Transverse colon (tissue), 4 donors: ENCODE data around the gene NAPG. TPM values are rescaled to one million over a fixed set of nuclear protein-coding genes. Genes with fewer than 3 reads are reported as not detected.
A peak's percentile ranks its signal among the peaks of the same experiment; 100 is the strongest.

Experiments
- DNase-seq: peaks from one replicate; pipeline ENCODE4 v3.0.0-alpha.2; 2019
- H3K27ac ChIP-seq, 4 donors: fragments of 200-600 bp; sonication (generic); 2 replicates each; pipeline ENCODE4 v1.5.1; 2016 to 2018; ENCODE audit warnings: inconsistent platforms in 4 of 4
- H3K27me3 ChIP-seq: fragments of 200-600 bp; sonication (generic); 2 replicates; pipeline ENCODE4 v1.5.1; 2017; ENCODE audit warnings: inconsistent platforms
- H3K36me3 ChIP-seq, 4 donors: fragments of 200-600 bp; sonication (generic); 2 replicates each; pipeline ENCODE4 v1.5.1; 2017 to 2019; ENCODE audit warnings: inconsistent platforms in 4 of 4
- H3K4me1 ChIP-seq, 4 donors: fragments of 200-600 bp; sonication (generic); 2 replicates each; pipeline ENCODE4 v1.5.1; 2017 to 2020; ENCODE audit warnings: inconsistent platforms in 4 of 4
- H3K4me3 ChIP-seq, 4 donors: fragments of 200-600 bp; sonication (generic); 1 replicate in 1 of 4; 2 replicates in 3 of 4; pipeline versions ENCODE4 v1.5.1 to v1.6.1; 2017 to 2019; ENCODE audit warnings: inconsistent platforms in 4 of 4
- H3K9me3 ChIP-seq, 2 donors: fragments of 200-600 bp; sonication (generic); 2 replicates each; pipeline ENCODE4 v1.5.1; 2017 to 2019; ENCODE audit warnings: inconsistent platforms in 2 of 2
- CTCF ChIP-seq, 5 experiments: fragments of 200-600 bp in 3 of 5; fragments of 450-650 bp in 2 of 5; sonication (generic) in 3 of 5; IDR thresholded peaks; 1 replicate in 2 of 5; 2 replicates in 3 of 5; pipeline ENCODE4 v1.5.1; 2016 to 2017; ENCODE audit warnings: antibody characterized with exemption in 5 of 5, inconsistent platforms in 3 of 5, mild to moderate bottlenecking in 2 of 5, moderate library complexity in 1 of 5
- EP300 ChIP-seq: sonication (generic); formaldehyde crosslinking; IDR thresholded peaks from one replicate; pipeline ENCODE4 v1.6.1; 2017; ENCODE audit warnings: antibody characterized with exemption, low read depth
- POLR2A ChIP-seq: fragments of 450-650 bp; IDR thresholded peaks from one replicate; pipeline ENCODE4 v1.6.1; 2016; ENCODE audit warnings: antibody characterized with exemption, mild to moderate bottlenecking, moderate library complexity
- POLR2AphosphoS5 ChIP-seq, 3 donors: sonication (generic); formaldehyde crosslinking; IDR thresholded peaks; one replicate each; pipeline ENCODE4 v1.6.1; 2016; ENCODE audit warnings: antibody characterized with exemption in 3 of 3
- WGBS, 2 donors: methylation state at CpG; one replicate each; pipeline ENCODE4 v1.1.5; 2018; ENCODE audit warnings: low coverage in 1 of 2; 5-methylcytosine and 5-hydroxymethylcytosine counted together
- in situ Hi-C, 4 donors: fragments of 200-750 bp; cut with MboI; loops; one replicate each; pipeline versions ENCODE4 v1.15.0 to v1.15.1; 2017; ENCODE audit warnings: low sequenced_read_pairs in 3 of 4, low pct_ligation_motif_present in 1 of 4, low pct_unique_long_range_greater_than_20kb in 1 of 4
- intact Hi-C: fragments of 100-400 bp; cut with DNase I; formaldehyde crosslinking; loops from one replicate; pipeline ENCODE4 v1.15.1; 2023; ENCODE audit warnings: low total_unique reads
- total RNA-seq, 4 donors: library from RNA; depleted of rRNA; stranded (reverse); fragments of >200 nt; gene quantifications; one replicate each; pipeline ENCODE4 v1.1.0, GENCODE V29; 2016

NAPG gene
- total RNA-seq, 4 donors from 2014 or later = 28.9 to 47.5 (median 41.1) TPM

GRCh38 chr18:10524507-10525370 lies 1.1 kb upstream of the NAPG start:
- Histone ChIP-seq H3K4me1 (peaks cover 0 to 29% (median 20%) of the 10 kb centered on the region in 4 donors), H3K4me3 (peak overlapping the region in 2 of 4 donors; percentile 89 to 91), H3K27me3 (no peaks in the 10 kb centered on the region), H3K27ac (peak overlapping the region; percentile 94 to 97 (median 96)), H3K36me3 (no peaks in the 10 kb centered on the region), H3K9me3 (no peaks in the 10 kb centered on the region)
- no peak for TF ChIP-seq POLR2AphosphoS5 (IDR thresholded peaks at IDR 0.05)
- TF ChIP-seq CTCF (IDR thresholded peaks at IDR 0.05) = no peak
- in situ Hi-C loops = loop anchor here in 2 of 4 donors (5.0 to 25.0 kb wide), 2 partner anchors 112 to 552 kb away; no protein-coding TSS in a partner anchor
- no peak for DNase-seq
- WGBS, 2 donors = 48 to 50% methylated on average over 11 of the region's 11 CpGs
- intact Hi-C loops = loop anchor here (5.0 kb wide), 1 partner anchor 552 kb away; no protein-coding TSS in a partner anchor

- intact Hi-C loops = no loop called here
- Histone ChIP-seq H3K4me3 (peak overlapping the region in 3 of 4 donors; percentile 81 to 91 (median 89)), H3K4me1 (peaks cover 0 to 33% (median 20%) of the 10 kb centered on the region in 4 donors), H3K27ac (peak overlapping the region; percentile 94 to 97 (median 96)), H3K27me3 (no peaks in the 10 kb centered on the region), H3K9me3 (no peaks in the 10 kb centered on the region), H3K36me3 (no peaks in the 10 kb centered on the region)
- no peak for DNase-seq
- 60 to 77% methylated on average over 7 of the region's 7 CpGs for WGBS, 2 donors
- TF ChIP-seq POLR2A = no peak
- in situ Hi-C loops = no loop called here
Measured at GRCh38 chr18:10525371-10525691, 496 bp upstream of the NAPG start.

GRCh38 chr18:10526561-10526949 lies 728 bp downstream of the NAPG start:
- no peaks in the 10 kb centered on the region for H3K9me3 ChIP-seq
- peaks cover 0 to 33% (median 20%) of the 10 kb centered on the region in 4 donors for H3K4me1 ChIP-seq
- 5% methylated on average over 11 of the region's 11 CpGs; no CpG with 5 or more reads in 1 of the 2 donors for WGBS, 2 donors
- intact Hi-C loops = no loop called here
- DNase-seq = no peak
- no peaks in the 10 kb centered on the region for H3K36me3 ChIP-seq
- no peaks in the 10 kb centered on the region for H3K27me3 ChIP-seq
- peak overlapping the region; percentile 81 to 95 (median 90) for H3K4me3 ChIP-seq
- H3K27ac ChIP-seq = peak overlapping the region; percentile 94 to 97 (median 96)
- no peak for TF ChIP-seq POLR2A
- no peak for TF ChIP-seq CTCF (IDR thresholded peaks at IDR 0.05)
- no peak for TF ChIP-seq EP300
- TF ChIP-seq POLR2AphosphoS5 (IDR thresholded peaks at IDR 0.05) = no peak
- in situ Hi-C loops = no loop called here

- Histone ChIP-seq H3K9me3 (no peaks in the 10 kb centered on the region), H3K4me3 (no peak overlapping the region), H3K27ac (no peak overlapping the region), H3K27me3 (no peaks in the 10 kb centered on the region), H3K4me1 (peaks cover 0 to 33% (median 20%) of the 10 kb centered on the region in 4 donors), H3K36me3 (peaks cover 0 to 2% (median 0%) of the 10 kb centered on the region in 4 donors)
- TF ChIP-seq EP300 (no peak), CTCF (IDR thresholded peaks at IDR 0.05) (no peak), POLR2AphosphoS5 (IDR thresholded peaks at IDR 0.05) (no peak), POLR2A (no peak)
- WGBS, 2 donors = 68 to 74% methylated on average over 3 of the region's 3 CpGs
- no peak for DNase-seq
- in situ Hi-C loops = no loop called here
- intact Hi-C loops = no loop called here
Measured at GRCh38 chr18:10528439-10528838, 2.6 kb downstream of the NAPG start.
